Measurements from ENCODE around the gene FEM1C.

FEM1C gene

DNA sequence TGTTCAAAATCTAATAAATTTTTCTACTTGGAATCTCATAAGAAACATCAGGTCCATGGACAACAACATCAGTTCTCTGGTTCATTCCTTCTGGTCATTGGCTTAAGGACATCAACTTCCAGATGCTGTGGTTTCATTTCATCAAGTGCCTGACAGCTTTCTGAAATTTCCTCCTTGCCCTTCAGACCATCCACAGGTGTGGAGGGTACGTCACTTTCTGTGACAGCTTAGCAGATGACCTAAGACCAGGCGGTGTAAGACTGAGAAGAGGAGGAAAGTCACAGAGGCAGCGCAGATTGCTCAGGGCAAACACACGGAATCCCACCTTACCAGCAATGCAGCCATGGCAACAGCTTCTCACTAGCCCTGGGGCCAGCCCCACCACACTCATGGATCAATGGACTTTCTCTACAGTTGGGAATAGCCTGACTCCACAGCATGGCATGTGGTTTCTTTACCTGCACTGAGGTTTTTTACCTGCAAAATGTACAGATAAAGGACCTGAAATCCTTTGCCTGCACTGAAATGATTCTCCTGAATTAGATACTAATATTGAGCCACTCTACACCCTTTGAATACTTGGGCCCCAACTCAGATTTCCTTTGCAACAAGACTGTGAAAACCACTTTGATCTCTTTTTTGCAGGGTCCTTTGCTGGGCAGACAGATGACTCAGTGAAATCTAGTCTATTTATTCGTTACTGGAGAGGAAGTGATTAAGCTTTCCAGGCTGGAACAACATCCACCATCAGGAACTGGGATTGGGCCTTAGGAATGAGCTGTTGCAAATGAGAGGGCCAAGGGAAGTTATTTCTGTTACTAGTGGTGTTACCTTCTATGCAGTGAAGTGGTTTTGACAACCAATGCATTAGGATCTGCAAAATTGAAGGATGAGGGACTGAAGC, 30.8 kb upstream of the FEM1C start:
- H3K4me3 ChIP-seq (replicated peaks; ENCODE audit: insufficient read depth, low read length): no peak overlapping the region
- DNase-seq (ENCODE audit: low read depth in 1 of 2, low spot score in 1 of 2): no peak
- TF ChIP-seq, protein P1, sequence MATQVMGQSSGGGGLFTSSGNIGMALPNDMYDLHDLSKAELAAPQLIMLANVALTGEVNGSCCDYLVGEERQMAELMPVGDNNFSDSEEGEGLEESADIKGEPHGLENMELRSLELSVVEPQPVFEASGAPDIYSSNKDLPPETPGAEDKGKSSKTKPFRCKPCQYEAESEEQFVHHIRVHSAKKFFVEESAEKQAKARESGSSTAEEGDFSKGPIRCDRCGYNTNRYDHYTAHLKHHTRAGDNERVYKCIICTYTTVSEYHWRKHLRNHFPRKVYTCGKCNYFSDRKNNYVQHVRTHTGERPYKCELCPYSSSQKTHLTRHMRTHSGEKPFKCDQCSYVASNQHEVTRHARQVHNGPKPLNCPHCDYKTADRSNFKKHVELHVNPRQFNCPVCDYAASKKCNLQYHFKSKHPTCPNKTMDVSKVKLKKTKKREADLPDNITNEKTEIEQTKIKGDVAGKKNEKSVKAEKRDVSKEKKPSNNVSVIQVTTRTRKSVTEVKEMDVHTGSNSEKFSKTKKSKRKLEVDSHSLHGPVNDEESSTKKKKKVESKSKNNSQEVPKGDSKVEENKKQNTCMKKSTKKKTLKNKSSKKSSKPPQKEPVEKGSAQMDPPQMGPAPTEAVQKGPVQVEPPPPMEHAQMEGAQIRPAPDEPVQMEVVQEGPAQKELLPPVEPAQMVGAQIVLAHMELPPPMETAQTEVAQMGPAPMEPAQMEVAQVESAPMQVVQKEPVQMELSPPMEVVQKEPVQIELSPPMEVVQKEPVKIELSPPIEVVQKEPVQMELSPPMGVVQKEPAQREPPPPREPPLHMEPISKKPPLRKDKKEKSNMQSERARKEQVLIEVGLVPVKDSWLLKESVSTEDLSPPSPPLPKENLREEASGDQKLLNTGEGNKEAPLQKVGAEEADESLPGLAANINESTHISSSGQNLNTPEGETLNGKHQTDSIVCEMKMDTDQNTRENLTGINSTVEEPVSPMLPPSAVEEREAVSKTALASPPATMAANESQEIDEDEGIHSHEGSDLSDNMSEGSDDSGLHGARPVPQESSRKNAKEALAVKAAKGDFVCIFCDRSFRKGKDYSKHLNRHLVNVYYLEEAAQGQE (IDR thresholded peaks at IDR 0.05; ENCODE audit: insufficient replicate concordance, low read depth): no peak
- TF ChIP-seq, protein P2, sequence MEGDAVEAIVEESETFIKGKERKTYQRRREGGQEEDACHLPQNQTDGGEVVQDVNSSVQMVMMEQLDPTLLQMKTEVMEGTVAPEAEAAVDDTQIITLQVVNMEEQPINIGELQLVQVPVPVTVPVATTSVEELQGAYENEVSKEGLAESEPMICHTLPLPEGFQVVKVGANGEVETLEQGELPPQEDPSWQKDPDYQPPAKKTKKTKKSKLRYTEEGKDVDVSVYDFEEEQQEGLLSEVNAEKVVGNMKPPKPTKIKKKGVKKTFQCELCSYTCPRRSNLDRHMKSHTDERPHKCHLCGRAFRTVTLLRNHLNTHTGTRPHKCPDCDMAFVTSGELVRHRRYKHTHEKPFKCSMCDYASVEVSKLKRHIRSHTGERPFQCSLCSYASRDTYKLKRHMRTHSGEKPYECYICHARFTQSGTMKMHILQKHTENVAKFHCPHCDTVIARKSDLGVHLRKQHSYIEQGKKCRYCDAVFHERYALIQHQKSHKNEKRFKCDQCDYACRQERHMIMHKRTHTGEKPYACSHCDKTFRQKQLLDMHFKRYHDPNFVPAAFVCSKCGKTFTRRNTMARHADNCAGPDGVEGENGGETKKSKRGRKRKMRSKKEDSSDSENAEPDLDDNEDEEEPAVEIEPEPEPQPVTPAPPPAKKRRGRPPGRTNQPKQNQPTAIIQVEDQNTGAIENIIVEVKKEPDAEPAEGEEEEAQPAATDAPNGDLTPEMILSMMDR (IDR thresholded peaks at IDR 0.05; ENCODE audit: insufficient read depth, low read length): no peak
- no peak for TF ChIP-seq GABPA (IDR thresholded peaks at IDR 0.05; ENCODE audit: low read depth)
- TF ChIP-seq POLR2AphosphoS5 (IDR thresholded peaks at IDR 0.05; ENCODE audit: low read depth): no peak
- no peak for TF ChIP-seq SPI1 (IDR thresholded peaks at IDR 0.05; ENCODE audit: borderline replicate concordance, low read depth)
- H3K27me3 ChIP-seq (ENCODE audit: insufficient read depth, poor library complexity, severe bottlenecking): no peaks in the 10 kb centered on the region
- H3K27ac ChIP-seq (replicated peaks): no peak overlapping the region

DNA sequence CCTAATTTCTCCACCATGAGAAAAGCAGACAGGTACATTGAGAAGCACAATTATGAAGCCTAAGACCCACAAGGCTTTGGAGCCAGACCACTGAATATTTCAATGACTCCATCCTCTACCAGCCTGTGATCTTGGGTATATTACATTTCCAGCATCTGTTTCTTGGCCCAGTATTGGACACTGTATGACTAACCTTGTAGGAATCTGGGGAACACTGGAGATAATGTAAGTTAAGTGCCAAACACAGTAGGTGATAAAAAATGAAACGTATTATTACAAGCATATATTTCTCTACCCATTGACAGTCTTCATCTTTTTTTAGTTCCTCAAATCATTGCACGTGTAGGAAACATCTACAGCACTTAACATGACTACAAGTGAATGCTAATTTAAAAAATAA, 28.6 kb upstream of the FEM1C start:
- DNase-seq (ENCODE audit: low read depth in 1 of 2, low spot score in 1 of 2): no peak
- TF ChIP-seq, protein P2 (IDR thresholded peaks at IDR 0.05; ENCODE audit: insufficient read depth, low read length): no peak

DNA sequence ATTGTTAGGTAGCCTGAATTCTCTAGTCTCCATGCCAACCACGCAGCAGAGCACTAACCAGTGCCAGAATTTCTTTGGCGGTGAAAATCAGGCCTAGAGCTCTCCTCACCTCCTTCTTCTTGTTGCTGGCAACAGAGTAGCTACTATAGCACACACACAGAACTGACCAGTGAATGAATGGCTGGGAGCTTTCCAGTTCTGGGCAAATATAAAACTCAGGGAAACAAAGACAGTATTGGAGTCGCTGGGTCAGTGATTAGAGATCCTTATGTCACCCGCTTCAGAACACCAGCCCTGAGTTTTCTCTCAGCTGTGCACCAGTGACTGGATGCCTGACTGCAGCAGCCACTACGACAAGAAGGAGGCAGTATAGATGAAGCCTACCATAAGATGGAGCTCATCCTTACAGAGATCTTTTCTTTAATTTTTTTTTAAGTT, 26.9 kb upstream of the FEM1C start:
- Histone ChIP-seq H3K27me3 (ENCODE audit: insufficient read depth, poor library complexity, severe bottlenecking) (no peaks in the 10 kb centered on the region), H3K4me3 (replicated peaks; ENCODE audit: insufficient read depth, low read length) (no peak overlapping the region), H3K27ac (replicated peaks) (no peak overlapping the region)
- DNase-seq (ENCODE audit: low read depth in 1 of 2, low spot score in 1 of 2): no peak
- TF ChIP-seq, protein P1 (IDR thresholded peaks at IDR 0.05; ENCODE audit: insufficient replicate concordance, low read depth): no peak
- no peak for TF ChIP-seq SPI1 (IDR thresholded peaks at IDR 0.05; ENCODE audit: borderline replicate concordance, low read depth)
- TF ChIP-seq POLR2AphosphoS5 (IDR thresholded peaks at IDR 0.05; ENCODE audit: low read depth): no peak
- TF ChIP-seq, protein P2 (IDR thresholded peaks at IDR 0.05; ENCODE audit: insufficient read depth, low read length): no peak
- no peak for TF ChIP-seq GABPA (IDR thresholded peaks at IDR 0.05; ENCODE audit: low read depth)

More for the DNA sequence above, 28.6 kb upstream of the FEM1C start:
- Histone ChIP-seq H3K4me3 (replicated peaks; ENCODE audit: insufficient read depth, low read length) (no peak overlapping the region), H3K27me3 (ENCODE audit: insufficient read depth, poor library complexity, severe bottlenecking) (no peaks in the 10 kb centered on the region), H3K27ac (replicated peaks) (no peak overlapping the region)
